Measurements from ENCODE around the gene CXCR1.
A peak's percentile ranks its signal among the peaks of the same experiment; 100 is the strongest.
"Not testable (repeated sequence)": the region's sequence is repeated elsewhere in the genome, so short reads cannot be mapped to it uniquely, and the experiment has no call there.

Gene CXCR1

DNA sequence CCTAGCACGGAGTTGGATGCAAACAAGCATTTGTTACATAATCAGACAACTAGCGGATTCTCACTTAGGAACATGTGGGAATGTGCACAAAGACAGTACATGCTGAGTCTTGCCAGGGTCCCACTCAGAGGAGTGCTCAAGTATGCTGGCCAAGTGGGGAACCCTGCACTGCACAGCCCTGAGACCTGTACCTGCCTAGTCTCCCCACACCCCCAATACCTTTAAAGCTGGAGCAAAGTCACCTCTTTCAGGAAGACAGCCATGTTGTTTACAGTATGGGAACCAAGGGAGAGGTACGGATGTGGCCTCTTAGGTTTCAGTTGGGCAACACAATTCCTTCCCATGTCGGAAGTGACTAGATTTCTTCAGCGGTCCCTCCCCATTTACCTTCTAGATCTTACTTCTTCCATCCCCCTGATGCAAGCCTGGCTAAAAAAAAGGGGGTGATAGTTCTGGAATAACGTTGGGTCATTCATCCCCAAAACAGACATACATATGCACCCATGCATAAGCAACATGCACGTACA is 10.7 kb downstream of the CXCR1 start:
- no peak for DNase-seq

DNA sequence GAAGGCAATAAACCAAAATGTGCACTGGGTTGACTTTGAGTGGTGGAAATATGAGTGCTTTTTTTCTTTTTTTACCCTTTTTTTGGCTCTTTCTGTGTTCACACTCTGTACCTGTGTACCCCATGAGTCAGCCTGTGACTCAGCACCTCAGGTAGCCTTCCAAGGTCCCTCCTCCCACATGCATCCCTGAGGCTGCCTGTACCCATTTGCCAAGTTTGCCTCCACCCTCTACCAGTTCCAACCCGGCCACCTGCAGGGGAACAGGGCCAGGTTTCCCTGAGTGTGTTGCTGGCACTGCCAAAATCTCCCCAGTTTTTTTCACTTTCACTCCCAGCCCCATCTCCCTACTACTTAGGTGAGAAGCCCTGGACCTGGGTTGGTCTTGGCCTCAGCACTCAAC is 14.0 kb downstream of the CXCR1 start:
- no peak for DNase-seq

DNA sequence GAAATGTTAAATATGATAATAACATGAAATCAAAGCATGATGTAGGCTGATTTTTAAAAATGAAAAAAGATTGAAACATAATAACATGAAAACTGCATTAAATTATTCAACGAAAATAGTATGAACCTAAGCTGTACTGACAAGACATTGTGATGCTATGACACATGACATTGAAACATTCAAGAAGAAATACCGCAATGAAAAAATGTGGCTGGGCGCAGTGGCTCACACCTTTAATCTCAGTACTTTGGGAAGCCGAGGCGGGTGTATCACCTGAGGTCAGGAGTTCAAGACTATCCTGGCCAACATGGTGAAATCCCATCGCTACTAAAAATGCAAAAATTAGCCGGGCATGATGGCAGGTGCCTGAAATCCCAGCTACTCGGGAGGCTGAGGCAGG is 14.6 kb downstream of the CXCR1 start:
- DNase-seq = no peak

GRCh38 chr2:218149848-218150440 is 16.8 kb downstream of the CXCR1 start:
- no peak for DNase-seq

DNA sequence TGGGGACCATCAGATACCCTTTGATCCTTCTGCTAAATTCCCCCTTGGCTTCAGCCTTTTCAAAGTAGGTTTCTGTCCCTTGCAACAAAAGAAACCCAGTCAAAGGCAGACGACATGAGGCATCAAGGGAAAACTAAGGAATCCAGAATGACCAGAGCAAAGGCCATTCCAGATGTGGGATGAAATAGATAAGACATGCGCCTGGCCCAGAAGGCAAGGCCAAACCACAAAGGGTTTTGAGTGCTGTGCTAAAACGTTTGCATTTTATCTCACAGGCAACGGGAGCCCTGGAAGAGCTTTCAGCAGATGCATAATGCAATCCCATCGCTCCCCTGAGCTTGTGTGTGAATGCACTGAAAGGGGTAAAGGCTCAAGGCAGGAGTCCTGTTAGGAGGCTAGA is 17.7 kb downstream of the CXCR1 start:
- DNase-seq = no peak

DNA sequence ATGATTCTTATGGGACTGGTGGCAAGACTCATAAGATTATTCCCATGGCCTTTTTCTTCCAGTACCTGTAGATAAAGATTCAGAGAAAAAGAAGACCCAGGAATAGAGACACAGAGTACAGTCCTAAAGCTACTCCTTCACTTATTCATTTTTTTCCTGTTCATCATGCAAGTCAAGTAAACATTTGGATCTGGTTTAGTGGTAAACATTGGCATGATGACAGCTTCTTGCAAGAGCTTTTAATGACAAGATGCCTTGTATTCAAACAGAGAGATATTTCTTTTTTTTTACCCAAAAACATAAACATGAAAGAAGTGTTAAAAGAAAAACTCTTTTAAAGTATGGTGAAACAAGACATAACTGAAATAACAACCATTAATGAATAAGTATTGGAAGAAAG is 20.7 kb downstream of the CXCR1 start:
- no peak for DNase-seq

- DNase-seq = no peak
These were observed 21.6 kb downstream of the CXCR1 start for GRCh38 chr2:218145124-218145523.

- peak in 1 of 3 donors; percentile 8 for DNase-seq
These were observed 28.7 kb downstream of the CXCR1 start for GRCh38 chr2:218138047-218138446.

GRCh38 chr2:218137514-218137913 is 29.2 kb downstream of the CXCR1 start:
- peak in 1 of 3 donors; percentile 15 for DNase-seq

DNA sequence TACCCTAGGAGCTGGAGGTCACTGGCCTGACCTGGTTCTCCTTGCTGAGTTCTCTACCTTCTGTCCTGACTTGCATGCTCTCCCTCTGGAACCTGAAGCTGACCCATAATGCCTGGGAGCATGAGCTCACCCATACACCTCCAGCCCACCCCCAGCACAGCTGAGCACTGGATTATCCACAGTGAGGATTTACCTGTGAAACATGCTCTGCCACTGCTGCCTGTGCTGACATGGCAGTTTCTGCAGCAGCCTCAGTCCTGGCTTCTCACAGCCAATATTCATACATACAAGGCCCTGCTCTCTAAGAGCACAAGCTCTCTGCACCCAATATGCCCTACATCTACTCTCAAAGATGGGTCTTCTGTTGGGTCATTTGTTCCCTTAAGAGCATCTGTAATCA is 35.9 kb downstream of the CXCR1 start:
- no peak for DNase-seq

GRCh38 chr2:218130377-218130776 is 36.4 kb downstream of the CXCR1 start:
- DNase-seq = no peak

DNA sequence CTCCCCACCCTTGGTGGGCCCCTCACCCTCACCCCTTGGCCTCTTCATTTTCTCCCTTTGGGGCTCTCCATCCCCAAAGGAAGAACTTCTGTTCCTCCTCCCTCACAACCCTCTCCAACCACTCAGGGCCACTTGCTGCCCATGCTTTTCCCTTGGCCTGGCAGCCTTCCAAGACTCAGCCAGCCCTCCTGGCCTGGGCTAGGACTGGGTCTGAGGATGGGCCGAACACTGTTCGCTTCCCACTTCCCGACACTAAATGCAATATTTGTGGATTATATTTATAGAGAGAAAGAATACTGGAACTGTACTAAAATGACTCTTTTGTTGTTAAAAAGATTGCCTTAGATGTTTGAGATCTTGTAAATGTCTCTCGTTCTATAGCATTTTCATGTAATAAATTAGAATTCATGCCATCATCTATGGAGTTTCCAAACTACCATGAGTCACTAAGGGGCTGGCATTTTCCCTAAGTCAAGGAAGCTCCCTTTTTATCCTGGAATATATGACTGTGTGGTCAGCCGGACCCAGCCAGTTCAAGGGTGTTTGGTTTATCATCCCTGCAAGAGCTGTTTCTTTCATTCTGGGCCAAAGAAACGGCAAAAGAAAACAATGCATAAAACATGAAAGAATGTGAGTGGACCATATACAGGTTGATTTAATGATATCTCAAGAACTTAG is 37.2 kb downstream of the CXCR1 start:
- DNase-seq = peak; percentile 52 to 71 (median 59)

DNA sequence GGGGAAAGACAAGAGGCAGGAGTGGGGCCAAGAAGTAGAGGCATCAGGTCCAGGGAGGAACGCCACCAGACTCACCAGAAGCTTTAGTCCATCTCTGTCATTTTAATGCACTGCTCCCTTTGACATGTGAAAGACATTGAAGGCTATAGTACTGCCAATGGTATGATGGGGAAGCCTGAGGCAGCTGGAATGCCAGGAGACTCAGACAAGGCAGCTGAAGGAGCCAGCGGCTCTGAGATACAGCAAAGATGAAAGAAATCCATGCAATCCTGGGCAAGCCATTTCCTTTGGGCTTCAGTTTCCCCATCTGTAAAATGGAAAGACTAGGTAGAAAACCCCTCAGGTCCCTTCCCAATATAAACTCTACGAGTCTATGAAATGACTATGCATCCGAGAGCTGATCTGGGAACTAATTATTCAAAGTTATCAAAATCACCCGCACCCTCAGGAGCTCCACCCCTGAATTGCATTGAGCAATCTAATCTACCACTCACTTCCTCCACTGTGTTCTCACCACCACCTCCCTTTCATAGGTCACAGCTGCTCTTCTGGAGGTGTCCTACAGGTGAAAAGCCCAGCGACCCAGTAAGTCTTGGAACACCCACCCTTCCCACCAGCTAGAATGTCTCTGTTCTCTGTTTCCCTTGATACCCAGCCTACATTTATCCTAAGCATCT is 37.8 kb downstream of the CXCR1 start:
- peak in 2 of 3 donors; percentile 17 to 18 for DNase-seq

GRCh38 chr2:218127929-218128455 is 38.8 kb downstream of the CXCR1 start:
- DNase-seq = peak in 1 of 3 donors; percentile 8

DNA sequence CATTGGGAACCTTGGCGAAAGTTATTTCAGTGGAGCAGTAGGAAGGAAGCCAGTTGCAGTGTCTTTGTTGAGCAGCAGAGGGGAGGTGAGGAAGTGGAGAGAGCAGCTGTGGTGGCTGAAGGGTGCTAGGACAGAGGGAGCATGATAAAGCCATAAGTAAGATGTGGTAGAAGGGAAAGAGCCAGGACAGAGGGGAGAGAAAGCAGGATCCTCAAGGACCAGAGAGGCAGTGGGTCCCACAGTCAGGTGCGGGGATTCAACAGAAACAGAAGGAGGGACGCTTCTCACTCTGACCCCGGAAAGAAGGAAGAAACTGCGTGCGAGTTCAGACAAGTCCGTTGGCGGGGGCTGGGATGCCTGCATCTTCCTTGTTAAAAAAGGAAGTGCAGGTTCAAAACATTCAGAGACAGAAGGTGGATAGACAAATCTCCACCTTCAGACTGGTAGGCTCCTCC is 41.1 kb downstream of the CXCR1 start, which contains the start of gene CXCR2:
Gene CXCR2, plus strand, starts transcription at position 403 of the 455 bp plus-strand sequence. CDS start 8,774 bp downstream, outside the sequence.
- peak; percentile 44 to 52 (median 48) for DNase-seq

DNA sequence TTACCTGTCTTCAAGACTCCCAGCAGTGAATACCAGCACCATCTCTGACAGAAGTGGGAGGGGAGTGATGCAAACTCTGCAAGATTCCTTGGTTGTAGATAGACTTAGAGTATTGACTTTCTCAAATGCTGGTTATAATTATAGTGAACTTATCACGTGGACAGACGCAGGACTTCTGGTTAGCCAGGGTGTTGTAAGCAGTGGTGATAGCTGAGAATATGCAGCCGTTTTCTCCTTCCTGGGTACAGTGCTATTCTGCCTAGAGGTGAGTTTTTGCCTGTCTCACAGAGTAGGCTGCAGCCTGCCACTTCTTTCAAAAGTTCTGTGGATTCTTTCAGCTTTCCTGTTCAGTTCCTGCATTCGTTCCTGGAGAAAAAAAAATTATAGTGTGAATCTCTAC is 41.7 kb downstream of the CXCR1 start:
- DNase-seq = no peak

- no peak for DNase-seq
These were observed 42.8 kb downstream of the CXCR1 start for GRCh38 chr2:218123986-218124385.

- DNase-seq = peak in 1 of 3 donors; percentile 9
These were observed 44.5 kb downstream of the CXCR1 start for GRCh38 chr2:218122286-218122685.

GRCh38 chr2:218121789-218122188 is 45.0 kb downstream of the CXCR1 start:
- DNase-seq = not testable (repeated sequence)

All from suppressor macrophage treated with lipopolysaccharide for 1 hour (primary cell).